Keratinocyte (primary cell): Measurements from ENCODE around the gene ALK. TPM values are rescaled to one million over a fixed set of nuclear protein-coding genes. Genes with fewer than 3 reads are reported as not detected.

Source experiments
- DNase-seq: peaks from one replicate; pipeline ENCODE4 v3.0.0-alpha.2; 2011; ENCODE audit warnings: low read depth, missing footprints, low spot score
- FAIRE-seq: peaks from 2 replicates; lab custom pipeline; 2011; peaks lifted over from hg19 to GRCh38; lab: Jason Lieb, UNC
- H2AFZ ChIP-seq: 2 replicates; pipeline ENCODE4 v1.6.0; 2012; ENCODE audit warnings: low read length, control low read depth, inconsistent platforms; ENCODE audit not compliant: control insufficient read depth
- H3K27ac ChIP-seq: 2 replicates; pipeline ENCODE4 v1.5.1; 2011; ENCODE audit warnings: low read length; ENCODE audit not compliant: control insufficient read depth, insufficient read depth
- H3K27me3 ChIP-seq: 3 replicates; pipeline ENCODE4 v1.6.0; 2011; ENCODE audit warnings: low read length; ENCODE audit not compliant: control insufficient read depth, insufficient read depth; ENCODE audit errors: extremely low read depth
- H3K36me3 ChIP-seq, 2 experiments: 2 replicates in 1 of 2; 3 replicates in 1 of 2; pipeline ENCODE4 v1.5.1; 2011; ENCODE audit warnings: low read length in 2 of 2, mild to moderate bottlenecking in 1 of 2; ENCODE audit not compliant: control insufficient read depth in 2 of 2, insufficient read depth in 2 of 2; ENCODE audit errors: extremely low read depth in 1 of 2
- H3K4me1 ChIP-seq: 3 replicates; pipeline ENCODE4 v1.5.1; 2011; ENCODE audit warnings: low read length; ENCODE audit not compliant: control insufficient read depth, insufficient read depth; ENCODE audit errors: extremely low read depth
- H3K4me2 ChIP-seq: 3 replicates; pipeline ENCODE4 v1.6.0; 2011; ENCODE audit warnings: low read depth, low read length; ENCODE audit not compliant: control insufficient read depth, insufficient read depth; ENCODE audit errors: extremely low read depth
- H3K4me3 ChIP-seq, 3 experiments: fragments of 200-600 bp in 1 of 3; sonication (generic) in 1 of 3; 2 replicates in 2 of 3; 3 replicates in 1 of 3; pipeline ENCODE4 v1.5.1; 2011 to 2016; ENCODE audit warnings: low read length in 3 of 3, mild to moderate bottlenecking in 3 of 3, control low read depth in 2 of 3, inconsistent platforms in 1 of 3, low read depth in 1 of 3, mixed read lengths in 1 of 3, mixed run types in 1 of 3, moderate library complexity in 1 of 3; ENCODE audit not compliant: control insufficient read depth in 2 of 3, insufficient read depth in 2 of 3; ENCODE audit errors: extremely low read depth in 1 of 3
- H3K79me2 ChIP-seq: 2 replicates; pipeline ENCODE4 v1.6.0; 2012; ENCODE audit warnings: low read length; ENCODE audit not compliant: control insufficient read depth, insufficient read depth
- H3K9ac ChIP-seq: 3 replicates; pipeline ENCODE4 v1.6.0; 2011; ENCODE audit warnings: low read length; ENCODE audit not compliant: control insufficient read depth, insufficient read depth; ENCODE audit errors: extremely low read depth
- H3K9me1 ChIP-seq: 3 replicates; pipeline ENCODE4 v1.6.0; 2011; ENCODE audit warnings: low read length; ENCODE audit not compliant: control insufficient read depth, insufficient read depth; ENCODE audit errors: extremely low read depth
- H3K9me3 ChIP-seq: 2 replicates; pipeline ENCODE4 v1.5.1; 2012; ENCODE audit warnings: low read depth, low read length; ENCODE audit not compliant: control insufficient read depth
- H4K20me1 ChIP-seq: 3 replicates; pipeline ENCODE4 v1.6.0; 2011; ENCODE audit warnings: low read length; ENCODE audit not compliant: control insufficient read depth, insufficient read depth; ENCODE audit errors: extremely low read depth
- CTCF ChIP-seq, 3 experiments: IDR thresholded peaks in 1 of 3; conservative IDR thresholded peaks in 1 of 3; optimal IDR thresholded peaks in 1 of 3; 2 replicates in 2 of 3; 3 replicates in 1 of 3; pipeline versions ENCODE3 to v1.5.1; 2011; ENCODE audit warnings: low read length in 3 of 3, mild to moderate bottlenecking in 3 of 3, moderate library complexity in 2 of 3, control low read depth in 1 of 3, inconsistent platforms in 1 of 3; ENCODE audit not compliant: insufficient read depth in 2 of 3; ENCODE audit errors: extremely low read depth in 1 of 3
- EZH2 ChIP-seq: IDR thresholded peaks from one replicate; pipeline ENCODE4 v1.6.1; 2012; ENCODE audit warnings: inconsistent platforms, mild to moderate bottlenecking, low read length, moderate library complexity
- dilution Hi-C: fragments of 300-500 bp; cut with MboI; formaldehyde crosslinking; loops from one replicate; pipeline ENCODE4 v1.7.0; 2020; ENCODE audit warnings: low sequenced_read_pairs; ENCODE audit not compliant: extremely low pct_ligation_motif_present
- polyA plus RNA-seq, 5 experiments: library from polyadenylated mRNA; depleted of rRNA in 3 of 5; stranded (reverse) in 3 of 5; stranded (forward) in 1 of 5; unstranded in 1 of 5; fragments of >200 nt; gene quantifications; 1 replicate in 1 of 5; 2 replicates in 3 of 5; 3 replicates in 1 of 5; pipeline versions ENCODE4 v1.2.1 to v1.2.3, GENCODE V29; 2011 to 2012; ENCODE audit warnings: missing spikeins in 2 of 5, low read depth in 1 of 5, low replicate concordance in 1 of 5

Gene ALK
- polyA plus RNA-seq, 1 donor (not counting 4 experiments of a cell fraction or from before 2014, with no cell fraction given), result not detected

- FAIRE-seq (no peak), DNase-seq (no peak)
- H3K9me3 ChIP-seq, result no peaks in the 10 kb centered on the region
- H2AFZ ChIP-seq, result no peak overlapping the region
- H3K4me1 ChIP-seq, result no peaks in the 10 kb centered on the region
- no peaks in the 10 kb centered on the region for H3K9me1 ChIP-seq
- dilution Hi-C loops, result no loop called here
- peaks cover 7% of the 10 kb centered on the region for H3K27me3 ChIP-seq
- no peak overlapping the region for H3K27ac ChIP-seq
- H3K36me3 ChIP-seq, result no peaks in the 10 kb centered on the region
- no peak overlapping the region for H3K4me3 ChIP-seq
- no peak overlapping the region for H3K9ac ChIP-seq
- no peaks in the 10 kb centered on the region for H3K79me2 ChIP-seq
- H3K4me2 ChIP-seq, result no peak overlapping the region
- no peaks in the 10 kb centered on the region for H4K20me1 ChIP-seq
- no peak for TF ChIP-seq EZH2
- no peak for TF ChIP-seq CTCF (optimal IDR thresholded peaks at IDR 0.05 in 1 of 3, IDR thresholded peaks at IDR 0.05 in 1 of 3, conservative IDR thresholded peaks at IDR 0.05 in 1 of 3; ENCODE audit: extremely low read depth in 1 of 3, insufficient read depth in 2 of 3, low read length in 3 of 3)
Observed at GRCh38 chr2:29239209-29239960, 682.0 kb downstream of the ALK start.

- Histone ChIP-seq H2AFZ (no peak overlapping the region), H3K27me3 (peaks cover 7% of the 10 kb centered on the region), H3K36me3 (no peaks in the 10 kb centered on the region), H3K4me2 (no peak overlapping the region), H3K4me3 (no peak overlapping the region), H3K9ac (no peak overlapping the region), H3K9me1 (no peaks in the 10 kb centered on the region), H3K9me3 (no peaks in the 10 kb centered on the region), H3K4me1 (peaks cover 4% of the 10 kb centered on the region), H3K79me2 (no peaks in the 10 kb centered on the region), H3K27ac (no peak overlapping the region), H4K20me1 (no peaks in the 10 kb centered on the region)
- dilution Hi-C loops, result no loop called here
- DNase-seq (no peak), FAIRE-seq (peak; percentile 80)
- TF ChIP-seq EZH2, result no peak
- TF ChIP-seq CTCF (optimal IDR thresholded peaks at IDR 0.05 in 1 of 3, IDR thresholded peaks at IDR 0.05 in 1 of 3, conservative IDR thresholded peaks at IDR 0.05 in 1 of 3; ENCODE audit: extremely low read depth in 1 of 3, insufficient read depth in 2 of 3, low read length in 3 of 3), result peak; percentile 90 to 98 (median 95)
Observed at GRCh38 chr2:29238497-29238896, 682.9 kb downstream of the ALK start.
